Activated gamma-delta T cell treated with anti-CD3 and anti-CD28 coated beads, Interleukin-2, amount 50 U/mL, for 16 hours (primary cell): ENCODE data around the gene L2HGDH.
"Not testable (repeated sequence)": the region's sequence is repeated elsewhere in the genome, so short reads cannot be mapped to it uniquely, and the experiment has no call there.

ENCODE experiments used
- DNase-seq: peaks from one replicate; pipeline ENCODE4 v3.0.0-alpha.2; 2020; ENCODE audit warnings: low read depth

The L2HGDH gene

GRCh38 chr14:50339178-50339804 lies 27.3 kb upstream of the L2HGDH start:
- DNase-seq: no peak

GRCh38 chr14:50338587-50338986 lies 26.6 kb upstream of the L2HGDH start:
- DNase-seq: no peak

- DNase-seq: no peak
Observed at GRCh38 chr14:50335989-50336824, 24.2 kb upstream of the L2HGDH start.

- DNase-seq: no peak
Observed at GRCh38 chr14:50335389-50335788, 23.4 kb upstream of the L2HGDH start.

GRCh38 chr14:50334211-50334610 lies 22.2 kb upstream of the L2HGDH start:
- DNase-seq: no peak

- DNase-seq: no peak
Observed at GRCh38 chr14:50333014-50333509, 21.0 kb upstream of the L2HGDH start.

- DNase-seq: no peak
Observed at GRCh38 chr14:50331596-50331995, 19.6 kb upstream of the L2HGDH start.

- DNase-seq: peak; percentile 58
Observed at GRCh38 chr14:50321009-50321660, 9.1 kb upstream of the L2HGDH start.

- no peak for DNase-seq
Observed at GRCh38 chr14:50320283-50320682, 8.3 kb upstream of the L2HGDH start.

- DNase-seq: no peak
Observed at GRCh38 chr14:50319721-50320120, 7.7 kb upstream of the L2HGDH start.

- no peak for DNase-seq
Observed at GRCh38 chr14:50319293-50319692, 7.3 kb upstream of the L2HGDH start.

- no peak for DNase-seq
Observed at GRCh38 chr14:50318031-50318626, 6.1 kb upstream of the L2HGDH start.

- DNase-seq: not testable (repeated sequence)
Observed at GRCh38 chr14:50314098-50314497, 2.1 kb upstream of the L2HGDH start.

GRCh38 chr14:50312734-50313054 lies 665 bp upstream of the L2HGDH start:
- no peak for DNase-seq

- DNase-seq: no peak
Observed at GRCh38 chr14:50311337-50311971, 575 bp downstream of the L2HGDH start.

- no peak for DNase-seq
Observed at GRCh38 chr14:50310445-50310844, 1.6 kb downstream of the L2HGDH start.

- DNase-seq: no peak
Observed at GRCh38 chr14:50308363-50308915, 3.6 kb downstream of the L2HGDH start.

- no peak for DNase-seq
Observed at GRCh38 chr14:50303744-50304471, 8.1 kb downstream of the L2HGDH start.

- DNase-seq: no peak
Observed at GRCh38 chr14:50301914-50302313, 10.1 kb downstream of the L2HGDH start.

- DNase-seq: no peak
Observed at GRCh38 chr14:50299585-50299984, 12.4 kb downstream of the L2HGDH start.

GRCh38 chr14:50290306-50290705 lies 21.7 kb downstream of the L2HGDH start:
- DNase-seq: no peak
